Measurements from ENCODE around the gene NNMT.
A peak's percentile ranks its signal among the peaks of the same experiment; 100 is the strongest.

NNMT gene

GRCh38 chr11:114295676-114296604 is at the start of gene NNMT:
Gene NNMT (plus strand): TSS chr11:114296399. CDS start chr11:114296557, 158 bp downstream.
- DNase-seq (ENCODE audit: low read depth in 2 of 2), result peak; percentile 99

- no peak for DNase-seq (ENCODE audit: low read depth in 2 of 2)
Observed at GRCh38 chr11:114247070-114247789, 49.0 kb upstream of the NNMT start.

GRCh38 chr11:114250180-114250579 is 46.0 kb upstream of the NNMT start:
- no peak for DNase-seq (ENCODE audit: low read depth in 2 of 2)

GRCh38 chr11:114250993-114251814 is 45.0 kb upstream of the NNMT start:
- no peak for DNase-seq (ENCODE audit: low read depth in 2 of 2)

- DNase-seq (ENCODE audit: low read depth in 2 of 2), result no peak
Observed at GRCh38 chr11:114251815-114252337, 44.3 kb upstream of the NNMT start.

- no peak for DNase-seq (ENCODE audit: low read depth in 2 of 2)
Observed at GRCh38 chr11:114252767-114253166, 43.4 kb upstream of the NNMT start.

- DNase-seq (ENCODE audit: low read depth in 2 of 2), result no peak
Observed at GRCh38 chr11:114253771-114254170, 42.4 kb upstream of the NNMT start.

GRCh38 chr11:114254571-114255146 is 41.5 kb upstream of the NNMT start:
- no peak for DNase-seq (ENCODE audit: low read depth in 2 of 2)

GRCh38 chr11:114255289-114255688 is 40.9 kb upstream of the NNMT start:
- DNase-seq (ENCODE audit: low read depth in 2 of 2), result no peak

- DNase-seq (ENCODE audit: low read depth in 2 of 2), result no peak
Observed at GRCh38 chr11:114256176-114256966, 39.8 kb upstream of the NNMT start.

GRCh38 chr11:114256967-114257286 is 39.3 kb upstream of the NNMT start:
- no peak for DNase-seq (ENCODE audit: low read depth in 2 of 2)

GRCh38 chr11:114257621-114258558 is 38.3 kb upstream of the NNMT start:
- no peak for DNase-seq (ENCODE audit: low read depth in 2 of 2)

- no peak for DNase-seq (ENCODE audit: low read depth in 2 of 2)
Observed at GRCh38 chr11:114258696-114259095, 37.5 kb upstream of the NNMT start.

- no peak for DNase-seq (ENCODE audit: low read depth in 2 of 2)
Observed at GRCh38 chr11:114259124-114259526, 37.1 kb upstream of the NNMT start.

- DNase-seq (ENCODE audit: low read depth in 2 of 2), result no peak
Observed at GRCh38 chr11:114259551-114259983, 36.6 kb upstream of the NNMT start.

- no peak for DNase-seq (ENCODE audit: low read depth in 2 of 2)
Observed at GRCh38 chr11:114260077-114260476, 36.1 kb upstream of the NNMT start.

GRCh38 chr11:114260483-114260882 is 35.7 kb upstream of the NNMT start:
- no peak for DNase-seq (ENCODE audit: low read depth in 2 of 2)

- no peak for DNase-seq (ENCODE audit: low read depth in 2 of 2)
Observed at GRCh38 chr11:114261791-114262190, 34.4 kb upstream of the NNMT start.

GRCh38 chr11:114262681-114263512 is 33.3 kb upstream of the NNMT start:
- DNase-seq (ENCODE audit: low read depth in 2 of 2), result peak in 1 of 2 experiments; percentile 15

All from fibroblast of skin of left biceps (primary cell).